ENCODE results near the gene SMNDC1.
"Not testable (repeated sequence)": the region's sequence is repeated elsewhere in the genome, so short reads cannot be mapped to it uniquely, and the experiment has no call there.

The SMNDC1 gene

DNA sequence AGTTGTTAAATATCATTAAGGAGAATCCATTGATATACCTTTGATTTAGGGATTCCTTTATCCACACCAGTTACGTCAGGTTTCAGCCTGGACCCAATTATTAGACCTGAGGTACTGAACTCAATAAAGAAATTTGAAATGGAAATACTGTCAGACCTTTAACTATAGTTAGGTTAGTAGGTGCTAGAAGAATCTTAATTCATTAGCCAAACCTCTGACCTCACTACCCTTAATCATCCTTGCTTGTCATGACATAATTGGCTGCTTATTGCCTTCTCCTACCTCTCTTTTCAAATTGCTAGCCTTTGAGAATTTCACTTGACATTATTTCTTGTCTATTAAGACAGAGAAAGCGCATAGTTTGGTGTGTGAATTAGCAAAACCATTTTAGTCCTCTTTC lies 27.1 kb downstream of the SMNDC1 start:
- no peak for DNase-seq
- no peak overlapping the region for H3K4me3 Mint-ChIP-seq
- no peak for ATAC-seq
- H3K27ac Mint-ChIP-seq = no peak overlapping the region
- peaks cover 13% of the 10 kb centered on the region for H3K27me3 Mint-ChIP-seq
- no peaks in the 10 kb centered on the region for H3K9me3 Mint-ChIP-seq
- peaks cover 37% of the 10 kb centered on the region for H3K4me1 Mint-ChIP-seq

DNA sequence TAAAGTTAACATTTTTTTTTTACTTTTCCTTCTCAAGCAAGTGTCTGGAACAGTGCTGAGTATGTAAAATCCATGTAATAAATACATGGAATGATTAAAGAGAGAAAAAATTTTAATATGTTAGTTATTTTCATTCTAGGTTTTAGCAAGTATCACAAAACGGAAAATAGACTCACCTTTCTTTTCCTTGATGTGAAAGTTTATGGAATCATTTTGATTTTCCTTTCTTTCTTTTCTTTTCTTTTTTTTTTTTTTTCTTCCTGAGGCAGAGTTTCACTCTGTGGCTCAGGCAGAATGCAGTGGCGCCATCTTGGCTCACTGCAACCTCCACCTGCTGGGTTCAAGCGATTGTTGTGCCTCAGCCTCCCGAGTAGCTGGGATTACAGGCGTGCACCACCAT lies 28.1 kb downstream of the SMNDC1 start:
- Mint-ChIP-seq H3K4me3 (no peak overlapping the region), H3K27ac (no peak overlapping the region), H3K27me3 (peaks cover 13% of the 10 kb centered on the region), H3K4me1 (peaks cover 37% of the 10 kb centered on the region), H3K9me3 (no peaks in the 10 kb centered on the region)
- ATAC-seq (no peak), DNase-seq (no peak)

- Mint-ChIP-seq H3K27me3 (peaks cover 13% of the 10 kb centered on the region), H3K4me1 (peaks cover 37% of the 10 kb centered on the region), H3K4me3 (no peak overlapping the region), H3K9me3 (no peaks in the 10 kb centered on the region), H3K27ac (no peak overlapping the region)
- DNase-seq = no peak
- no peak for ATAC-seq
Measured at GRCh38 chr10:110275128-110275729, 29.5 kb downstream of the SMNDC1 start.

GRCh38 chr10:110274647-110275046 lies 30.1 kb downstream of the SMNDC1 start:
- Mint-ChIP-seq H3K9me3 (no peaks in the 10 kb centered on the region), H3K4me1 (peaks cover 40% of the 10 kb centered on the region), H3K27ac (no peak overlapping the region), H3K27me3 (peaks cover 13% of the 10 kb centered on the region), H3K4me3 (no peak overlapping the region)
- ATAC-seq (no peak), DNase-seq (no peak)

DNA sequence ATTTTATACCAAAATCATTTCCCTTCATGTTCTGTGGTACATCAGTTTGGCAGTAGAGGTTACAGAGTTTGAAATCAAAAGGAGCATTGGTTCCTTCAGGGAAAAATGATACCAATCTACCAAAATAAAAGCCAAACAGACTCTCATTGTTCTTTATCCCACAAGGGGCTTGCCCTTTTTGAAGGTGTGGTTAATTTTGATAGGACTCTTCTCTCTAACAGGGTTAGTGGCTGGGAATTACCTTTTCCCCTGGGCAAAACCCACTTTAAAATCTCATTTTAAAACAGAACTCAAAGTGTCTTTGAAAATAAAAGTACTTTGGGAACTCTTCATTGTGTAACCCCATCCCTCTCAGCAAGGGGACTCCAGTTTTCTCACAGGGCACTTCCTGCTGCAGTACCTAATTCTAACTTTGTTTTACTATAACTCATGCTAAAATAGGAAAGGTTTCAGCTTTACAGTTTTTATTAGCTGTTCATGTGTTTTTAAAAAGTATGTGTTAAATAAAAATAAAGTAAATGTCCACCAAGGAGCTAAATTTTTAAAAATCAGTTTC lies 30.6 kb downstream of the SMNDC1 start:
- Mint-ChIP-seq H3K27ac (no peak overlapping the region), H3K4me3 (peak overlapping the region in 1 of 2 donors; percentile 54), H3K27me3 (peaks cover 13% of the 10 kb centered on the region), H3K9me3 (no peaks in the 10 kb centered on the region), H3K4me1 (peaks cover 44% of the 10 kb centered on the region)
- no peak for DNase-seq
- no peak for ATAC-seq

GRCh38 chr10:110273474-110273873 lies 31.2 kb downstream of the SMNDC1 start:
- H3K4me1 Mint-ChIP-seq = peaks cover 41% of the 10 kb centered on the region

GRCh38 chr10:110272995-110273394 lies 31.7 kb downstream of the SMNDC1 start:
- H3K9me3 Mint-ChIP-seq, H3K4me3 Mint-ChIP-seq: not testable (repeated sequence)
- peaks cover 38% of the 10 kb centered on the region for H3K4me1 Mint-ChIP-seq

More at GRCh38 chr10:110273474-110273873, 31.2 kb downstream of the SMNDC1 start:
- peak overlapping the region in 1 of 2 donors; percentile 54 for H3K4me3 Mint-ChIP-seq
- no peaks in the 10 kb centered on the region for H3K9me3 Mint-ChIP-seq
- H3K27me3 Mint-ChIP-seq = peaks cover 13% of the 10 kb centered on the region
- H3K27ac Mint-ChIP-seq = peak overlapping the region in 1 of 2 donors; percentile 65
- peak in 1 of 2 donors; percentile 47 for DNase-seq
- ATAC-seq = peak; percentile 84

DNA sequence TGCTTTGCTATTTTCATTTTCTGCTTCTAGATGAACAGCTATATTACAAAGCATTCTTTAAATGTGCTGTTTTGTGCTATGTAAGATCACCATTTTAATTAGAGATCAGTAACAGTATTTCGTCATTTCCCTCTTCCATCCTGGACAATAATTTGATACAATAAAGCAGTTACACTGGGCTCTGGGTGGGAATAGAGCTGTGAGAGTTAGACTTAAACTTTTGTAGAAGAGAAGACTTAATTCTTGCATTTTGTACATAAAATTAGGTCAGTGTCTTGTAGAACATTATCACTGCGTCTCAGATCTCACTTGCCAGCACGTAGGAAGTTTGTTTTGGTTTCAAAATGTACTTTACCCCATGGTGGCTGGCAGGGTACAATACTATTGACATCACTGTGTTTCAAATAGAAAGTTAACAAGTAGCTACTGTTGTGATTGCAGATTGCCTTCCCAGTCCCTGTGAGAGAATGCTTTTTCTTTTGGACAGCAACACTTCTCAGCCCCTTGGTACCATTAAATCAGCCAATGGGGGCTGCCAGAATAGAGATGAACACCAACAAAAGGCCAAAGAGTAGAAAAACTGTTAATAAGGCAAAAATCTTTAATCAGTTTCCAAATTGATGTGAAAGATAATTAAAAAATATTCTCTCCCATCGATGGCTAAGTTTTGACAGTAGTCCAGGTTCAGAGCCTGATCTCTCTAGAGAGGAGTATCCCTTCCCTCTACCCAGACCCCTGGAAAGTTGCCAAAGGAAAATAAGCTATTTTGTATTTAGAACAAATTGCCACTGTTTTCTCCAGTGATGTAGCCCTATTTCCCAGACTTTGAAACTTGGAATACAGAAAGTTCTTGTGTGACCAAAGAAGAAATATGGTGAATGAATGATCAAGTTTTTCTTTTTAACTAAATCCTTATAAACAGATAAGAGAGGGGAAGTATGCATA lies 35.1 kb downstream of the SMNDC1 start:
- H3K27me3 Mint-ChIP-seq = no peaks in the 10 kb centered on the region
- peaks cover 30% of the 10 kb centered on the region for H3K4me1 Mint-ChIP-seq
- H3K4me3 Mint-ChIP-seq = peak overlapping the region; percentile 48 to 53
- peak overlapping the region in 1 of 2 donors; percentile 5 for H3K27ac Mint-ChIP-seq
- ATAC-seq (peak; percentile 77), DNase-seq (no peak)
- no peaks in the 10 kb centered on the region for H3K9me3 Mint-ChIP-seq

More at GRCh38 chr10:110272995-110273394, 31.7 kb downstream of the SMNDC1 start:
- peak; percentile 16 for ATAC-seq
- H3K27ac Mint-ChIP-seq, H3K27me3 Mint-ChIP-seq, DNase-seq: not testable (repeated sequence)

DNA sequence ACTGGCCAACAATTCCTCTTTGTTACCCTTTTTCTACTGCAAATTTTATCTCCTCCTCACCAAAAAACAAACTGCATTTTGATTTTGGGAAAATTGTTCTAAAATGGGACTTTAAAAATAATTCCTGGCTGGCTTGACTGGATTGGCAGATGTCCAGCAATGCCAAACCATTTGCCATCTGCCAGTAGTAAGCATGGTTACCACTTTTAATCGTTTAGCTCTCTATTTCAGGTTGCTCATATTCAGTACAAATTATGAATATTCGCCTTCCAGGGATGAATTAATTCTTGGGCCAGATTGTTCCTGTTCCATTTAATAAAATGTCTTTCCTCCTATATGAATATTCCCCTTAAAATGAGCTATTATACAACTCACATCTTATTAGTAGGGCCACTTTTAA lies 35.7 kb downstream of the SMNDC1 start:
- Mint-ChIP-seq H3K4me1 (peaks cover 23% of the 10 kb centered on the region), H3K9me3 (no peaks in the 10 kb centered on the region), H3K4me3 (no peak overlapping the region), H3K27ac (no peak overlapping the region), H3K27me3 (no peaks in the 10 kb centered on the region)
- ATAC-seq (no peak), DNase-seq (no peak)

- H3K9me3 Mint-ChIP-seq = no peaks in the 10 kb centered on the region
- DNase-seq = no peak
- H3K27ac Mint-ChIP-seq = no peak overlapping the region
- ATAC-seq = no peak
- peaks cover 18% of the 10 kb centered on the region for H3K4me1 Mint-ChIP-seq
- no peak overlapping the region for H3K4me3 Mint-ChIP-seq
- H3K27me3 Mint-ChIP-seq = no peaks in the 10 kb centered on the region
Measured at GRCh38 chr10:110268442-110268841, 36.3 kb downstream of the SMNDC1 start.

DNA sequence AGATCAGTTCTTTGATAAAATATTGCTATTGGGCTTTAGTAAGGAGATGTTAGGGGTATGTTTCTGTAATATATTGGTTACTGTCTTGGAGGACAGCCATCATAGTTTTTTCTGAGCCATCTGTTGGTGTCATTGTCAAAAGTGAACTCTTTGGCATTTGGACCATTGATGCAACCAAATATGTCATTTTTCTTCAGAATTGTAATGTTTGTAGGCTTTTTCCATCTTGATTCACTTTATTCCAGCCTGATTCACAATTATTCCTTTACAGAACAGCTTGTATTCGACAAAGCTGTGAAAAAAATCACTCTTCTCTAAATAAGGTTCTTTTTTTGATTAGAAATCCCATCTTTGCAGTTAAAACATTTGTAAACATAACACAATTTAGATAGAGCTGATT lies 37.4 kb downstream of the SMNDC1 start:
- Mint-ChIP-seq H3K9me3 (no peaks in the 10 kb centered on the region), H3K4me1 (peaks cover 12% of the 10 kb centered on the region), H3K27me3 (no peaks in the 10 kb centered on the region), H3K27ac (no peak overlapping the region), H3K4me3 (no peak overlapping the region)
- DNase-seq (no peak), ATAC-seq (no peak)

DNA sequence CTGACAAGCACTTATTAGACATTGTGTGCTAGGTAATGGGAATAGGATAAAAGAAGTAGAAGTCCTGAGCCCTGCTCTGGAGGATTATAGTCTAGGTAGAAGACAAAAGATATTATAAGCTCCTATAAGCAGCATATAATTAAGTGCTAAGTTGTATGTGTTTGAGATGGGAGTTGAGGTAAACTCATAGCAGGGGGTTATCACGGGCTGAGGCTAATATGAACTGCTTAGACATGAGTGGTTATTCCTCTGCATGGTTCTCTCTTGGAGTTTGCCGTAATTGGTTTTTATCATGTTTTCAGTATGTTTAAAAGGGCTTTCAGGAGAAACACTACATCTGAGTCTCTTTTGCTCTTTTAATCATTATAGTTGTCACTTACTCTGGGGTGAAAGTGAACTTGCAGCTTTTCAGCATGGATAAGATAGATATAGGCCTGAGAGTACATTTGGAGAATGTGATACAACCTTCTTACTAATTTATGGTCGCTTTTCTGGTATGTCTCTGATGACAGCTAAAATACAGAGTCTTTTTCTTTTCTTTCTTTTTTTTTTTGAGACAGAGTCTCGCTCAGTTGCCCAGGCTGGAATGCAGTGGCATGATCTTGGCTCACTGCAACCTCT lies 39.0 kb downstream of the SMNDC1 start:
- Mint-ChIP-seq H3K9me3 (no peaks in the 10 kb centered on the region), H3K27ac (no peak overlapping the region), H3K4me3 (no peak overlapping the region), H3K4me1 (peaks cover 12% of the 10 kb centered on the region), H3K27me3 (no peaks in the 10 kb centered on the region)
- ATAC-seq (no peak), DNase-seq (no peak)

DNA sequence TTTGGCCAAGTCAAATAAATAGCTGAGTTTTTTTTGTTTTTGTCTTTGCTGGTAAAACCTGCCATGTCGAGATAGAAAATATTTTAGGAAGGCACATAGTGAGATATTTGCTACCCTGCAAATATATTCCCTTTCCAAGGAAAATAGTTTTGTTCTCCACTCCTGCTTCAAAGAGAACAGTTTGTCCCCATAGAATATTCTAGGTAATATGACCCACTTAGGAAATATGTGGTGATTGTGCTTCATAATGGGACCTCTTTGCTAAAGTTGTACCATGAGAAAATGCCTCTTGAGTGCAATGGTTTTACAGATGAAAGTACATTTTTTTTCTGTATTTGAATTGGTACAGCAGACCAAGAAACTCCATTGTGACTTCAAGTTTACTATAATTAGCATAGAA lies 41.6 kb downstream of the SMNDC1 start:
- ATAC-seq = no peak
- DNase-seq = no peak
- Mint-ChIP-seq H3K27ac (no peak overlapping the region), H3K4me3 (no peak overlapping the region), H3K27me3 (no peaks in the 10 kb centered on the region), H3K4me1 (no peaks in the 10 kb centered on the region), H3K9me3 (no peaks in the 10 kb centered on the region)

GRCh38 chr10:110260746-110261477 lies 43.8 kb downstream of the SMNDC1 start:
- H3K27me3 Mint-ChIP-seq = no peaks in the 10 kb centered on the region
- no peak overlapping the region for H3K4me3 Mint-ChIP-seq
- no peak for DNase-seq
- no peak overlapping the region for H3K27ac Mint-ChIP-seq
- no peaks in the 10 kb centered on the region for H3K9me3 Mint-ChIP-seq
- H3K4me1 Mint-ChIP-seq = no peaks in the 10 kb centered on the region
- no peak for ATAC-seq

GRCh38 chr10:110259317-110259716 lies 45.4 kb downstream of the SMNDC1 start:
- DNase-seq (no peak), ATAC-seq (no peak)
- Mint-ChIP-seq H3K4me1 (no peaks in the 10 kb centered on the region), H3K27me3 (no peaks in the 10 kb centered on the region), H3K9me3 (no peaks in the 10 kb centered on the region), H3K27ac (no peak overlapping the region), H3K4me3 (no peak overlapping the region)

Data from stimulated activated naive CD8-positive, alpha-beta T cell treated with anti-CD3 and anti-CD28 coated beads, Interleukin-15, amount 100 ng/mL, for 72 hours (primary cell).